GM12801 (cell line): ENCODE results near the gene POLR1D.

ENCODE experiments used
- CTCF ChIP-seq: IDR thresholded peaks from one replicate; pipeline ENCODE4 v1.5.1; 2011; ENCODE audit warnings: control low read depth; ENCODE audit not compliant: insufficient read length; ENCODE audit errors: extremely low read depth

POLR1D gene

DNA sequence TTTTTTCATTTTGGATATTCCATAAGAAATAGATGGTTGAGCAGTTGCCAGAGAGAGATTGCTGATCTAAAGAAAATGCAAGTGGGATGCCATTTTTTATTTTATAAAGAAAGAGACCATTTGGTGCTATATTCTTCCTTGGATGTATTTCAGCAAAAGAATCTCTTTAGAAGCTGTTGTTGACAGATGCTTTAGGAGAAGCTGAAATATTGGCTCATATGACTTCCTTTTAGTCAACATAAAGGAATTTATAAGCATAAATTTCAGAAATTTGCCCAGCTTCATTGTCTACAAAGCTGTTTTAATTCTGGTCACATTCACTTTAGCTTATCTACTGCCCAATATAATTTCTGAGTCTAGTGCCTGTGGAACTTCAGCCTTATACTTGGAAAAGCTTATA is 36.9 kb downstream of the POLR1D start:
- no peak for TF ChIP-seq CTCF

DNA sequence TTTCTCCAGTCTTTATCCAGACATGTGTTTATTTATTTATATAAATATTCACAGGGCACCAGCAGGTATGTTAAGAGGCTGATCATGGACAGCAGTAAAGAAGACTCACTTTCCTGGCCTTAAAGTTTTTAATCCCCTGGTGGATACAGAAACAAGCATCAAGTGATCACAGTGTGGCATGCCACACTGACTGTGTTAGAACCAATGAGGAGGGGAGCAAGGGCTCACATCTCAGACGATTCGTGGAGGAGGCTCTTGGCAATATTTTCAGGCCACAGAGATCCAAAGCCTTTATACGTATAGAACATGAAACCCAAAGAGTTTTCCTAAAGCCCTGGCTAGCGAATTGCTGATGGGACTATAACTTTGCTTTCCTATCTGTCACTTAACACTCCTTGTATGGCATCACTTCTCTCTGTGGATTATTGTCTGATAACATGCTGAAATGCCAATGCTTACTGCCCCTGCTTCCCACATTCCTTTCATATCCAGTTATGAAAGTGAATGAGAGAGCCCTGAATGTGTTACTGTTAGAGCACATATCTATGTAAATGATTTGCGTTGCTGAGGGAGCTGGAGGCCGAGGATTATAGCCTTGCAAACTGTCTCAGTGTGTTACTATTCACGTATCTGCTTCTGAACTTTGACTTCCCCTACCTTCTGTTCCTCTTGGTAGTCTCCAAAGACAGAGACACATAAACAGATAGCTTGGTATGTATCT is 37.6 kb downstream of the POLR1D start:
- TF ChIP-seq CTCF, result no peak

GRCh38 chr13:27660511-27660910 is 38.8 kb downstream of the POLR1D start:
- TF ChIP-seq CTCF, result no peak

GRCh38 chr13:27661017-27661416 is 39.3 kb downstream of the POLR1D start:
- TF ChIP-seq CTCF, result no peak

DNA sequence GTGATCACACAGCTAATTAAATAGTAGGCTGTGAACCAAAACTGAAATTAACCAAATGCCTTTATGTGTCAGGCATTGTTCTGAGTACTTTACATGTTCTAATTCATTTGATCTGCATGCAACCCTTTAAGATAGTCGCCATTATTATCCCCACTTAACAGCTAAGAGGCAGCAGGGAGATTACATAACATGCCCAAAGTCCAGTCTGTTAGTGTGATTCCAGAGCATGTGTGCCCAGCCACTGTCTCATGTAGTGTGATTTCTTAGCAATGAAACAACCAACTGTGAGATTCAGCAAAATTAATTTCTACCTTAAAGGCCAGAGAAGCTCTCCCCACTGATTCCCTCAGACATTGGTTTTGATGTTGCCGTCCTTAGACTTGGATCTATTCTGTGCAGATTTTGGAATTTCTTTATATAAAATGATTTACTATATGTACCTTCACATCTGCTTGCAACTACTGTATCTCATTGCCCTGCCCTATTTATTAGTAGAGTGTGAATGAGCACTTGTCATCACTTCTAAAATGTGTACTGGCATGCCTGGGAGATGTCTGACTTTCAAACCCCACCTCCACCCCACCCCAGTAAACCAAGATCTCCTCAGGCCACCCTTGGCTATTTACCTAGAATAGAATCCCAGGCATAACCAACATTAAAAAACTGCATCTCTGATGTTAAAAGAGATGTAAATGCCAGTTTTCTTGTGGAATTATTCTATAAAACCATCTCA is 41.2 kb downstream of the POLR1D start:
- TF ChIP-seq CTCF, result no peak

GRCh38 chr13:27663947-27664346 is 42.3 kb downstream of the POLR1D start:
- no peak for TF ChIP-seq CTCF

DNA sequence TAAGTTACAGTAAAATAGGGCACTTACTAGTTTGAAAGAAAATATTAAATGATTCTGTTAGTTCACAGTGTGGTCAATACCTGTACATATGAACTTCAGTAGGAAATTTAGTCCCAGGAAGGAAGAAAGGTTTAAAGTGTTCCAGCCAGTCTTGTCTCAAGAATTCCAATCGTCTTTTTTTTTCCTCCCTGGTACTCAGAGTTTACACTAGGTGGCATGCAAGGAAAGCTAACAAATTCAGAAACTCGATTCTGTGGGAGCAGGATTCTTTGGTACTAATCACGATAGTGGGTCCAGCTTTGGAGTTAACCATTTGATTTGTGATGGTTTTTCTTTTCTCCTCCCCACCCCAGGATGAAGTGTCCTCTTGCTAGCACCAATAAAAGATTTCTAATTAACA is 43.6 kb downstream of the POLR1D start:
- no peak for TF ChIP-seq CTCF
